ENCODE data around the gene LRRC23.

DNA sequence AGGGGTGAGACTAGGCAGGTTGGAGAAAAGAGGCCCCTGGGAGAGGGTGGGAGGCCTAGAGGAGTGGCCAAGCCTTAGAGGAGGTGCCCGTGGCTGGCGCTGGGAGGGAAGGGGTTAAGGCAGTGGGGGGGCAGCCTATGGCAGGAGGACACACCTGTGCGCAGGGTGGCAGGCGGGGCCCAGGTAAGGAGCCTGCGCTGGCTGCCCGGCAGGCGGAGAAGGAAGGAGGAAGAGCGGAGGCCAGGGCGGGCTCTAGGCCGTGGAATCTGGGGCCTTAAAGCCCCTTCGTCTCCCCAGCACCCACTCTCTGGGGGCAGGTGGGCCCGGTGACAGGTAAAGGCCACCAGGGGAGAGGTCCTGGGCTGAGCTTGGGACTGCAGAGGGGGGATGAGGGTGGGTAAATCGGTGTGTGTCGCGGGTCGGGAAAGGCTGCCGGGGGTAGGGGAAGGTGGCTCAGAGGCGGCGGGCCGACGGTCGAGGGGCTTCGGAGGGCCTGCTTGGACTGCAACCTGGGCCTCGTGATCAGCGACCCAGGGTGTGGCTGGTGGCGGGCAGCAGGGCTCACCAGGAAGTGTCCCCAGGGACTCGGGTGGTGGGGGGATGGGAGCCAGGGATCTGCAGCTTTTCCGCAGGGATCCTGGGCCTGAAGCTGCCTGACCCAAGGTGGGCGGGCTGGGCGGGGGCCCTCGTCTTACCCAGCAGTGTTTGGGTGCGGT lies 58.6 kb downstream of the LRRC23 start:
- TF ChIP-seq, protein P1, sequence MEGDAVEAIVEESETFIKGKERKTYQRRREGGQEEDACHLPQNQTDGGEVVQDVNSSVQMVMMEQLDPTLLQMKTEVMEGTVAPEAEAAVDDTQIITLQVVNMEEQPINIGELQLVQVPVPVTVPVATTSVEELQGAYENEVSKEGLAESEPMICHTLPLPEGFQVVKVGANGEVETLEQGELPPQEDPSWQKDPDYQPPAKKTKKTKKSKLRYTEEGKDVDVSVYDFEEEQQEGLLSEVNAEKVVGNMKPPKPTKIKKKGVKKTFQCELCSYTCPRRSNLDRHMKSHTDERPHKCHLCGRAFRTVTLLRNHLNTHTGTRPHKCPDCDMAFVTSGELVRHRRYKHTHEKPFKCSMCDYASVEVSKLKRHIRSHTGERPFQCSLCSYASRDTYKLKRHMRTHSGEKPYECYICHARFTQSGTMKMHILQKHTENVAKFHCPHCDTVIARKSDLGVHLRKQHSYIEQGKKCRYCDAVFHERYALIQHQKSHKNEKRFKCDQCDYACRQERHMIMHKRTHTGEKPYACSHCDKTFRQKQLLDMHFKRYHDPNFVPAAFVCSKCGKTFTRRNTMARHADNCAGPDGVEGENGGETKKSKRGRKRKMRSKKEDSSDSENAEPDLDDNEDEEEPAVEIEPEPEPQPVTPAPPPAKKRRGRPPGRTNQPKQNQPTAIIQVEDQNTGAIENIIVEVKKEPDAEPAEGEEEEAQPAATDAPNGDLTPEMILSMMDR (conservative IDR thresholded peaks at IDR 0.05 in 1 of 2, IDR thresholded peaks at IDR 0.05 in 1 of 2; ENCODE audit: low read depth in 1 of 2, low read length in 2 of 2): no peak
- TF ChIP-seq EZH2 (IDR thresholded peaks at IDR 0.05; ENCODE audit: low read length, missing control alignments): no peak

Data from fibroblast of lung (primary cell).